ENCODE results near the gene GLMP.
"Not testable (repeated sequence)": the region's sequence is repeated elsewhere in the genome, so short reads cannot be mapped to it uniquely, and the experiment has no call there.

The GLMP gene

GRCh38 chr1:156295391-156295947 lies at the start of gene GLMP:
GLMP (minus strand) TSS chr1:156295679; CDS start chr1:156295645, 34 bp downstream.
- peak; percentile 24 for DNase-seq

- DNase-seq, result no peak
Observed at GRCh38 chr1:156344409-156344808, 48.9 kb upstream of the GLMP start.

GRCh38 chr1:156342166-156342955 lies 46.9 kb upstream of the GLMP start:
- no peak for DNase-seq

GRCh38 chr1:156338180-156338976 lies 42.9 kb upstream of the GLMP start, which contains the start of the genes CCT3 and TSACC:
CCT3 (minus strand) TSS chr1:156338292; CDS start chr1:156338184, 108 bp downstream.
TSACC (plus strand) TSS chr1:156338526; CDS start chr1:156339758, 1,232 bp downstream.
- peak; percentile 100 for DNase-seq

- no peak for DNase-seq
Observed at GRCh38 chr1:156337888-156338179, 42.4 kb upstream of the GLMP start.

- no peak for DNase-seq
Observed at GRCh38 chr1:156337052-156337887, 41.8 kb upstream of the GLMP start.

GRCh38 chr1:156336242-156336641 lies 40.8 kb upstream of the GLMP start:
- no peak for DNase-seq

GRCh38 chr1:156323179-156323578 lies 27.7 kb upstream of the GLMP start:
- DNase-seq, result not testable (repeated sequence)

- no peak for DNase-seq
Observed at GRCh38 chr1:156320560-156320959, 25.1 kb upstream of the GLMP start.

- DNase-seq, result no peak
Observed at GRCh38 chr1:156319664-156320063, 24.2 kb upstream of the GLMP start.

GRCh38 chr1:156316909-156317308 lies 21.4 kb upstream of the GLMP start:
- no peak for DNase-seq

- no peak for DNase-seq
Observed at GRCh38 chr1:156310962-156311361, 15.5 kb upstream of the GLMP start.

GRCh38 chr1:156308078-156308477 lies 12.6 kb upstream of the GLMP start:
- no peak for DNase-seq

- DNase-seq, result no peak
Observed at GRCh38 chr1:156305215-156305614, 9.7 kb upstream of the GLMP start.

GRCh38 chr1:156303241-156303640 lies 7.8 kb upstream of the GLMP start:
- no peak for DNase-seq

GRCh38 chr1:156298852-156299357 lies 3.4 kb upstream of the GLMP start, which contains the start of gene VHLL:
VHLL (minus strand) TSS chr1:156299307; CDS start chr1:156299189, 118 bp downstream.
- DNase-seq, result no peak

- no peak for DNase-seq
Observed at GRCh38 chr1:156293895-156294294, 1.6 kb downstream of the GLMP start.

GRCh38 chr1:156293098-156293434 lies 2.4 kb downstream of the GLMP start:
- DNase-seq, result no peak

GRCh38 chr1:156291226-156292061 lies 4.0 kb downstream of the GLMP start:
- no peak for DNase-seq

GRCh38 chr1:156289857-156290256 lies 5.6 kb downstream of the GLMP start:
- no peak for DNase-seq

GRCh38 chr1:156286061-156286460 lies 9.4 kb downstream of the GLMP start:
- no peak for DNase-seq

- no peak for DNase-seq
Observed at GRCh38 chr1:156285437-156285836, 10.0 kb downstream of the GLMP start.
